Esophagus muscularis mucosa (tissue), 3 donors: Measurements from ENCODE around the gene ZBTB46.

Source experiments
- POLR2A ChIP-seq: fragments of 450-650 bp; IDR thresholded peaks from one replicate; pipeline ENCODE4 v1.6.1; 2017; ENCODE audit warnings: antibody characterized with exemption, moderate library complexity, mild to moderate bottlenecking, low read depth
- POLR2AphosphoS5 ChIP-seq, 2 donors: sonication (generic); formaldehyde crosslinking; IDR thresholded peaks; one replicate each; pipeline ENCODE4 v1.6.1; 2017; ENCODE audit warnings: antibody characterized with exemption in 2 of 2
- TF ChIP-seq, protein P1 (sequence below), 3 experiments: fragments of 200-600 bp in 2 of 3; fragments of 450-650 bp in 1 of 3; sonication (generic) in 2 of 3; IDR thresholded peaks; one replicate each; pipeline ENCODE4 v1.5.1; 2017 to 2019; ENCODE audit warnings: antibody characterized with exemption in 3 of 3, mild to moderate bottlenecking in 2 of 3, moderate library complexity in 1 of 3

DNA sequence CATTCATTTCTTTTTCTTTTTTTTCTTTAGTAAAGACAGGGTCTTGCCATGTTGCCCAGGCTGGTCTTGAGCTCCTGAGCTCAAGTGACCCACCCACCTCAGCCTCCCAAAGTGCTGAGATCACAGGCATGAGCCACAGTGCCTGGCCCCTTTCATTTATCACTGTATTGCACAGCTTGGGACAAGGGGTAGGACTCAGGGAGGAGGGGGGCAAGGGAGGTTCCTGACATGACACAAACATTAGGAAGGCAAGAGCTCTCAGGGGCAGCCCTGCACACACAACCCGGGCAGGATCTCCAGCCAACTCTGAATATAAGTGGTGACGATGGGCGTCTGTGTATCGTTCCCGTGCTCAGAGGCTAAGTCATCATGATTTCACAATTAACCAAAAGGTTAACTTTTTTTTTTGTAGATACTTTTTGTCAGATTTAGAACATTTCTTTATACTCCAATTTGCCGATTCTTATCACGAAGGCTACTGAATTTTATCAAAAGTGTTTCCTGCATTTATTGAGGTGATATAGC lies 71.6 kb downstream of the ZBTB46 start:
- TF ChIP-seq, protein P1, sequence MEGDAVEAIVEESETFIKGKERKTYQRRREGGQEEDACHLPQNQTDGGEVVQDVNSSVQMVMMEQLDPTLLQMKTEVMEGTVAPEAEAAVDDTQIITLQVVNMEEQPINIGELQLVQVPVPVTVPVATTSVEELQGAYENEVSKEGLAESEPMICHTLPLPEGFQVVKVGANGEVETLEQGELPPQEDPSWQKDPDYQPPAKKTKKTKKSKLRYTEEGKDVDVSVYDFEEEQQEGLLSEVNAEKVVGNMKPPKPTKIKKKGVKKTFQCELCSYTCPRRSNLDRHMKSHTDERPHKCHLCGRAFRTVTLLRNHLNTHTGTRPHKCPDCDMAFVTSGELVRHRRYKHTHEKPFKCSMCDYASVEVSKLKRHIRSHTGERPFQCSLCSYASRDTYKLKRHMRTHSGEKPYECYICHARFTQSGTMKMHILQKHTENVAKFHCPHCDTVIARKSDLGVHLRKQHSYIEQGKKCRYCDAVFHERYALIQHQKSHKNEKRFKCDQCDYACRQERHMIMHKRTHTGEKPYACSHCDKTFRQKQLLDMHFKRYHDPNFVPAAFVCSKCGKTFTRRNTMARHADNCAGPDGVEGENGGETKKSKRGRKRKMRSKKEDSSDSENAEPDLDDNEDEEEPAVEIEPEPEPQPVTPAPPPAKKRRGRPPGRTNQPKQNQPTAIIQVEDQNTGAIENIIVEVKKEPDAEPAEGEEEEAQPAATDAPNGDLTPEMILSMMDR (IDR thresholded peaks at IDR 0.05): no peak
- TF ChIP-seq POLR2A (no peak), POLR2AphosphoS5 (IDR thresholded peaks at IDR 0.05) (no peak)
